NOMO-1 (cell line): ENCODE measurements around the gene VSTM2L.
"Not testable (repeated sequence)": the region's sequence is repeated elsewhere in the genome, so short reads cannot be mapped to it uniquely, and the experiment has no call there.

Experiments used
- DNase-seq, 2 experiments: peaks; one replicate each; lab custom pipeline; 2025; ENCODE audit not compliant: unreplicated experiment in 2 of 2; lab: John Stamatoyannopoulos, UW

Gene VSTM2L, protein sequence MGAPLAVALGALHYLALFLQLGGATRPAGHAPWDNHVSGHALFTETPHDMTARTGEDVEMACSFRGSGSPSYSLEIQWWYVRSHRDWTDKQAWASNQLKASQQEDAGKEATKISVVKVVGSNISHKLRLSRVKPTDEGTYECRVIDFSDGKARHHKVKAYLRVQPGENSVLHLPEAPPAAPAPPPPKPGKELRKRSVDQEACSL

DNA sequence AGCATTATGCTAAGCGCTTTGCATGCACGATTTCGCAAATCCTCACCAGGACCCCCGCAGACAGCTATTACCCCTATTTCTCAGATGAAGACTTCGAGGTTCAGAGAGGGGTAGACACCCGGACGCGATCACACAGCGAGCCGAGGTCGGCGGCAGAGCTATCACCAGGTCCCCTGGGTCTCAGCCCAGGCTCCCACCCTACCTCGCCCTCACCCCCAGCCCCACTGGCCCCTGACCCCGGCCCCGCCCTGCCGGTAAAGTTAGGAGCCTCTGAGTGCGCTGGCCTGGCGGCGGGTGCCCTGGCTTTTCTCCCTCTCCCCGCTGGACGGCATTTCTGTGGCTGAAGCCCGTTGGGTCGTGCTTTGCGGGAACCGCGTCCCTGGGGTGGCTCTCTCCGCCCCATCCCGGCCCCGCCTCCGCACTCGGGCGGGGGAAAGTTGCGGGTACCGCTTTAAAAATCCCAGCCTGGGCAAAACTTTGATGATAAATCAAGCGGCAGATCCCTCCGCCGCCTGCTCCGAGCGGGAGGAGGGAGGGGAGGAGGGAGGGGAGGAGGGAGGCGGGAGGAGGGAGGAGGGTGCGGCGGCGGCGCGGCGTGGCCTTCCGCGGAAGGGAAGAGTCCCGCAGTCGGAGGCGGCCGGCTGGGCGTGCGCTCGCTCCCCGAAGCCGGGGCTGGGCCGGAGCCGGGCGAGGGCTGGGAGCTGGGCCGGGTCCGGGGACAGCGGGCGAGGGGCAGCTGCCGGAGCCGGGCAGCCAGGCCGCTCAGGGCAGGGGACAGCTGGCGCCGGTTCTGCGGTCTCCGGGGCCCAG lies at the start of gene VSTM2L:
VSTM2L (plus strand) TSS at position 624 of the 810 bp plus-strand sequence. CDS start 224 bp downstream, outside the sequence.
- no peak for DNase-seq

DNA sequence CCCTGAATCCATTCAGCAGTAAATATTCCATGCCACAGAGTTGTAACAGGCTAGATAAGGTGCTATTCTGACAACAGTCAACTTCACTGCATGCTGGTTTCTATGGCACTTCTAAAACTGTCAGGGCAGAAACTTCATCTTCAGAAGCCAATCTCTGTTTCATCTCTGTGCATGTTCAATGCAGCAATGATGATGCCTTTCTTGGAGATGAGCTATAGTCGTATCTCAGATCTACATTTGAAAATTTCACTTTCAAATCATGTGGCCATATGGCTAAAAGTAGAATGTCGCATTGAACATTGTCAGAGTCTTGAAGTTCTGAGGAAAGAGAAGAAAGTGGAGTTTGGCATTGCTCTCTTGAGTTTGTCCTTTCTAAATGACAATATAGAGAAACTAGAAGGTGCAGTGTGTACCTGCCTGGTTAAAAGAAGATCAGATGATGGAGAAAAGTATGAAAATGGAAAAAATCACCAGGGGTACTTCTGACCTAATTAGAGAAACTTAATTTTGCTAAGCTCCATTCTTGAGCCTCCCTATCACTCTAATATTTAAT lies 49.0 kb upstream of the VSTM2L start:
- DNase-seq, result no peak

DNA sequence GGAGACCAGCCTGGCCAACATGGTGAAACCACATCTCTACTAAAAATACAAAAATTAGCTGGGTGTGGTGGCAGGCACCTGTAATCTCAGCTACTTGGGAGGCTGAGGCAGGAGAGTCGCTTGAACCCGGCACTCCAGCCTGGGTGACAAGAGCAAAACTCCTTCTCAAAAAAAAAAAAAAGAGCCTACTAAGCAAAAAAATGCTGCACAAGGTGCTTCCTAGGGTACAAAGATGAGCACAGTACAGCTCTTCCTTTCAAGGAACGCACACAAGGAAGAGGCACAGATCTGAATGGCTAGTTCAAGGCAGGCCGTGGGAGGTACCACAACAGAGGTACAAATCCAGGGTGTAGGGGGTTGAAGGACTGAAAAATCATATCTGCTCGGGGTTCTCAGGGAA lies 46.9 kb upstream of the VSTM2L start:
- not testable (repeated sequence) for DNase-seq

DNA sequence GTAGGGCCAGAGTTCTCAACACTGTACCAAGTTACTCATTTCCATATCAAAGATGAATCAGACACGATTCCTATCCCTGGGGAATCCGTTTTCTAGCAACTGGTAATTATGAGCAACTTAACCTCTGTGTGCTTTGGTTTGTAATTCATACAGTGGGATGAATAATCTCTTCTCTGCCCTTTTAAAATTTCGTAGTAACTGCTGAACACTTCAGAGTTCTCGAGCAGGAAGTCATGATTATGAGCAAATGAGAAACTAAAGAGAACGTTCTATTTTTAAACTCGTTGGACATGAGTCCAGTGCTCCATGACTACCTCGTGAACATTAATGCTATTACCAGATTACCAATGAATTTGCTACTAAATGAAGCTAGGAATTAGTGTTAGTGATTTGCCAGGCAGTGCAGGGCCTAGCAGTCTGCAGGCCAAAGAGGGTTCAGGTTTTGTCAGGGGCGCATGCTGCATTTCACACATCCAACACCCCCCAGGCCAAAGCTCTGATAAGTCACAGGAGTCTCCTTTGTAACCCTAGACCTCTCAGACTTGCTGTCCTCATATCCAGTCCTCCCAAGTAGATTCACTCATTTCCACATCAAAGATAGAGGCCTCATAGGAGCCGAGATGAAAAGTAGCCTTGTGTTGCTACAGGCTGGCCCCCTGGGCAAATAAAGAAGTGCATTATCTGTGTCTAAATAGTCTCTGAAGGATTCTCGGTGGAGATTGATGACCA lies 45.8 kb upstream of the VSTM2L start:
- no peak for DNase-seq

DNA sequence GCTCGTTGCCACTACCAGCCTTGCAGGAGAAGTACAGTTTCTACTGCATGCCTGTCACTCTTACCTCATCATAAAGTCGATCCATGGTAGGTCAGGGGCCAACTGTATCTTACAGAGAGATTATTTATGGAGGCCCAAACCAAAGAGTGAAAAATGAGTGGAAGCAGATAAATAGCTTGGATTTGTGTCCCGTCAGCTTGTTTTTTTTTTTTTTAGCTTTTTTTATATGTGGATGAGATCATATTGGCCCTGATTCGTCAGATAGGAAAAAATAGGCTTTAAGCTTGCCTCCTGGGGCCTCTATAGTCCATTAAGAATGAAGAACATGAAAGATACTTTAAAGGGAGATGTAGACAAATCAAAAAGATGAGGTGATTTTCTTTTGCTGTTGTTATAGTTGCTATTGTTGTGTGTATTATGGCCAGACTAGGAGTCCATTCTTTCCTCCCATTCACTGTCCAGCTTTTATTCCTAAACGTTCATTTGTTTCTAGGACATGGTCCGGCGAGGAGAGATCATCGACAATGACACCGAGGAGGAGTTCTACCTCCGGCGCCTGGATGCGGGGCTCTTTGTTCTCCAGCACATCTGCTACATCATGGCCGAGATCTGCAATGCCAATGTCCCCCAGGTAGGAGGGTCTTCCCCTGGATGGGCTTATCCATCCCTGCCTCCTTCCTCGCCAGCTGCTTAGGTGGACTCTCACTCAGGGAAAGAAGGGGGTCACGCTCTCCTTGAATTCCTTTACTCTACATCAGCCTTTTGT lies 43.3 kb upstream of the VSTM2L start:
- no peak for DNase-seq

DNA sequence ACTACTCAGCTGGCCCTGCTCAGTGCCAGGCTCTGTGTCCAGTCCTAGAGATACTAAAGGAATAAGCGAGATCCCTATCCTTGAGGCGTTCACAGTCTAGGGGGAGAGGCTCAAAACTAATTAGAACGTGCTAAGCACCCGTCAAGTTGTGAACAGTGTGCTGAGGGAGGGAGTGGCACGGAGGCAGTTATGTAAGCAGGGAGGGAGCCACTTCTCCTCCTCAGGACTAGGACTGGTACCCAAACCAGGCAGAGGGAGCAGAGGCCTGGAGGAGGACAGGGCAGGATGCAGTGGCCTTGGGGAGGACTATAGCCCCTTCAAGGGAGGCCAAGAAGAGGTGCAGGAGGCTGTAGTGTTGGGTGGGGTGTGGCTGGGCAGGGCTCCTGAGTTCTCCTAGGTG lies 39.6 kb upstream of the VSTM2L start:
- DNase-seq, result no peak

DNA sequence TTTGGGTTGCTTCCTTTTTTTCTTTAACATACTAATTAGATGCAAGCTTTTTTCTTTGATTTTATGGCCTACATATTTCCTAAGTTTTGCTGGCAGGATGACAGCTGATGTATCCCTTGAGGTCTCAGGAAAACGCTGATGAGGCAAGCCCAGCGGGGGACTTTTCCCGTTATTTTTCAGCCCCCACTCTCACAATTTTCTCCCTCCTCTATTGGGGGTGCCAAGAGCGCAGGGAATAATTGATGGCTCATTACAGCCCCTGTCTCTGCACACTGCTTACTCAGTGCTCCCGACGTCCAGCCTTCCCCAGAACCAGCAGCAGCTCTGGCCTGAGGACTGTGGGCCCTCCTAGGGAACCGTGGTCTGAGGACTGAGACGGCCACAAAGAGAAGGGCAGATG lies 38.6 kb upstream of the VSTM2L start:
- DNase-seq, result no peak

DNA sequence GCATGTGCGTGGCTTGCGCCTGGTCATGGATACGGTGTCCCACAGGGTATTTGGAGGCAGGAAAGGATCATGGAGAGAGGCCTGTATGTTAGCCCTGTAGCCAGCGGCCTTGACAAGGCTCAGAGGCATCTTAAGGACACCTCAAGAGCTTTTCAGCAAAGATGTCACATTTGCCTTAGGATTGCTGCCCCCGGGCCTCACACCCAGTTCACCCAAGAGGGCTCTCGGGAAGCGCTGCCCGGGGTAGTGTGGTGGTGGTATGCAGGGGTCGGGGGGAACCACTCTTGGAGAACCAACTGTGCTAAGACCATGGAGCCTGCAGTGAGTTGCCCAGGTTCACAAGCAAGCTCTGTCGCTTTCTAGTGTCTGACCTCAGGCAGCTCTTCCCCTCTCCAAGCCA lies 36.9 kb upstream of the VSTM2L start:
- no peak for DNase-seq

DNA sequence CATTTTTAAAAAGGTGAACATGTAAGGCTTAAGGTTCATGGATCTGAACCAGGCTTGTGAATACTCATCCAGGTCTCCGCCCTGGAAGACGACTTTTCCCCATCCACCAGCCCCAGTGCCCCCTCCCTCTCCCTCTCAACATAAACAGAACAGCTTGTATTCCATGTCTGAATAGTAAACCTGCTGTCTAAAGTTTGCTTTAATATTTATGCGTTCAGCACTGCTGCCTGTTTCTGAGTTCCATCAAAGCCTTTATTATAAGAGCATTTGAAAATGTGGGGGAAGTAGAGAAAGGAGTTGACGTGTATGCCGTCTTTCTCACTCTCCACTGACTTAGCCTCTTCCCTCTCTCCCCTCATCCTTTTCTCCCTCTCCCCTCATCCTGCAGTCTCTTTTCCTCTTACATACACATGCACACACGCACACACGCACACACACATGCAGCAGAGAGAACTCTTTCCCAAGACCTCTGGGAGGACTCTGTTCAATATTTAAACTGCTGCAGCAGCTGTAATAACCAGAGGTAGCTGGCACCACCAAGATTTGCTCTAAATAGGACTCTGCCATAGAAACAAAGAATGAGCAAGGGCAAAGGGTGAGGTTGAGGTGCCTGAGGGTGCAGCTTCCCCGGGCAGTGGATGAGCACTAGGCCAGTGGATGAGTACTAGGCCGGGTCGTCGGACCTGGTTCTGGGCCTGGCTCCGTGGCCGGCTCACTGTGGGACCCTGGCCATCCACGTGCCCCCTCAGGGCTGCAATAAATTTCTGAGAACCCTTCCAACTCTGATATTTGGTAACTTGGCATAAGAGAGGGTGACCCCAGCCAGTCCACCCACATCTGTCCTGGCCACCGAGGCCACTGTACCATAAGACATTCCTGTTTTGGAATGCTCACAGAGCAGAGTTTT lies 35.4 kb upstream of the VSTM2L start:
- DNase-seq, result no peak

DNA sequence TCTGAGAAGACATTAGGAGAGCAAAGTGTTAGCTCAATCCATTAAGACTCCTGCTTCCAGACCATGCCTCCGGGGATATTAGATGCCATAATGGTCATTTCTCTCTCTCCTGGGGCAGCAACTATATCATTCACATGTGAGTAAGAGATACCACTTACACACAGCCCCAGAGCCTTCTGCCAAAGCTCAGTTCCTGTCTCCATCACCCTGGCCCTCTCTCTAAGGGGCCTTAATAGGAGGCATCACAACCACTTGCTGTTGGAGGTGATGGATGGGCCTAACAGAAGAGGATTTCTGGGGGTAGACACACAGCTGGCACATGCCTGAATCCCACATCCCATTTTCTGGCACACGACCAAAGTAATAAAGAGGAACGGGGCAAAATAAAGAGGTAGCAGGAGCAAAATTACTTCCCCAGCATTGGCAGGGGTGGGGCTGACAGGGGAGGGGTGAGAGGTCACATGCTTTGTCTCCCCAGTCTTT lies 34.0 kb upstream of the VSTM2L start:
- no peak for DNase-seq

DNA sequence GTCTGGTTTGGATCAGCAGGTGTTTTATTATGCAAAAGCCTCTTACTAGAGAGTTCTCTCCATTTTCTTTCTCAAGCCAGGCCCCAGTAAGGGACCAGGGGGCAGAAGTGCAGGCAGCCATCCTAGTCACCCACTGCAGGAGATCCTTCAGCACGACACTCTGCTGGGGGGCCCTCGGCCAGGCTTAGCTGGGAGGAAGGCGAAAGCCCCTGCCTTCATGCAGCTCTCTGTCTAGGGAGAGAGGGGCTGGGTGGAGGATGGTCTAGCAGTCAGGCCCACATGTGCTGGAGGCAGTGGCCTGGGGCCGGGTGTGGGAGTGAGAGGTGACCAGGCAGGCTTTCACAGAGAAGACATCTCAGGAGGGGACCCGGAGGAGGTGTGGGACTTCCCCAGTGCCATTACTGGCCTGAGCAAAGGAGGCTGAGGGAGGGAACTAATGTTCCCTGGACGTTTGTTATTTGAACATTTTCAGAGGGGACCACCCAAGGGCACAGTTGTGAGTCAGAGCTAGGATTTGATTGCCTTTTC lies 33.5 kb upstream of the VSTM2L start:
- DNase-seq, result no peak

DNA sequence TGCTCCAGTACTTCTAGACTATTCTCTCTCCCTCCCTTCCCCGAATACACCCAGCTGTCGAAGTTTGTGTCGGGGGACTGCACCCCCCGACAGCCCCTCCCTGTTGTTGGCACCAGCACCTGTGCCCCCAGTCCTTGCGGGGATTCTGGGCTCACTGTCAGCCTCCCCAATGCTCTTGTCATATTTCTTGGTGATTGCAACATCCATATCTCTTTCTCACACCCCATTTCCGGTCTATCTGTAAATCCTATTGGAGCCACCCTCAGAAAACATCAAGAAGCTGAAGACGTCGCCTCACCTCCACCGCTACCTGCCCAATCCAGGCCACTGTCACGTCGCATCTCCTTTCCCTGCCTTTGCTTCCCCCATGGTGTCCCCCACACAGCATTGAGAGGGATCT lies 32.6 kb upstream of the VSTM2L start:
- no peak for DNase-seq

DNA sequence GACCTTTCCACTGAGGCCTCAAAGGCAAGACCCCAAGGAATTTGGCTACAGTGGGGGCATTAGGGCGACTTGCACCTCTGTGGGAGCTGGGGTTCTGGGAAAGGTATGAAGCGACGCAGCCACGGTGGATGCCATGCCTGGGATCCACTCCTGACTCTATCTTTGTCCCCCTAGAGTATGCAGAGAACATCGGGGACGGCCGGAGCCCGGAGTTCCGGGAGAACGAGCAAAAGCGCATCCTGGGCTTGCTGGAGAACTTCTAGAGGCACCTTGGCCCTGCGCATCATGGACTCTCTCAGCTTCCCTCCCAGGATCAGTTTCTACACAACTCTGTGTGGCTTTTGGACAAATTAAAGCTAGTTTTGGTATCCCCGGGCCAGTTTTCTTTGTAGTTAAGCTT lies 31.2 kb upstream of the VSTM2L start:
- DNase-seq, result no peak

DNA sequence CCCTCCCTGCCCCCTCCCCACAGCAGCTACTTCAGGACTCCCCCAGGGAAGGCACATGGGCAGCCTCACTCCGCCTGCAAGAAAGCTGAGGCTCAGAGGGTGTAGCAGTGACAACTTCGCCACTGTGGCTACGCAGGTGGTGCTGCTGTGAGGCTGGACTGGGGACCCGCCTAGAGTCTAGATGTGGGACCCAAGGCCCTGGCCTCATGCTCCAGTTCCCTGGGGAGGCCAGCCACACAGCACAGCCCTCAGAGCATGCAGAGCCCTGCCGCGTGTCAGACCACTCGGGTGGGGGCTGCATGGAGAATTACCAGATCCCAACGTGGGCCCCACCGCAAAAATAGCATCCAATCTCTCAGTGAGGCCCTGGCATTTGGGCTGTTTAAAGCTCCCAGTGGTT lies 30.8 kb upstream of the VSTM2L start:
- no peak for DNase-seq

DNA sequence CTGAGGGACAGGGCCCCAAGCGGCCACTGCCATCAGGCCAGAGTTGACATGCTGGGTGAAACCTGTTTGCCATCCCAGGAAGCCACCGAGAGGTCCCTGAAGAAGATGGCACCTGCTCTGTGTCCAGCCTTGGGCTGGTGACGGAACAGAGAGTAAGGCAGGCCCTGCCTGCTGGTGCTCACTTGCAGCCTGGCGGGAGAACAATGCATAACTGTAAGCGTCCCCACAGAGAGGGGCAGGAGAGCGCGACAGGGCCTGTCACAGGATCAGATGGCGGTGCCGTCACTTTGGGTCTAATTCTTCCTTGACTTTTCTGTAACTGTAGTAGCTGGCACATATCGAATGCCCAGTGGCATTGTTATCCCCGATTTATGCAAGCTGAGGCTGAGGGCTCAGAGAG lies 29.0 kb upstream of the VSTM2L start:
- DNase-seq, result no peak

DNA sequence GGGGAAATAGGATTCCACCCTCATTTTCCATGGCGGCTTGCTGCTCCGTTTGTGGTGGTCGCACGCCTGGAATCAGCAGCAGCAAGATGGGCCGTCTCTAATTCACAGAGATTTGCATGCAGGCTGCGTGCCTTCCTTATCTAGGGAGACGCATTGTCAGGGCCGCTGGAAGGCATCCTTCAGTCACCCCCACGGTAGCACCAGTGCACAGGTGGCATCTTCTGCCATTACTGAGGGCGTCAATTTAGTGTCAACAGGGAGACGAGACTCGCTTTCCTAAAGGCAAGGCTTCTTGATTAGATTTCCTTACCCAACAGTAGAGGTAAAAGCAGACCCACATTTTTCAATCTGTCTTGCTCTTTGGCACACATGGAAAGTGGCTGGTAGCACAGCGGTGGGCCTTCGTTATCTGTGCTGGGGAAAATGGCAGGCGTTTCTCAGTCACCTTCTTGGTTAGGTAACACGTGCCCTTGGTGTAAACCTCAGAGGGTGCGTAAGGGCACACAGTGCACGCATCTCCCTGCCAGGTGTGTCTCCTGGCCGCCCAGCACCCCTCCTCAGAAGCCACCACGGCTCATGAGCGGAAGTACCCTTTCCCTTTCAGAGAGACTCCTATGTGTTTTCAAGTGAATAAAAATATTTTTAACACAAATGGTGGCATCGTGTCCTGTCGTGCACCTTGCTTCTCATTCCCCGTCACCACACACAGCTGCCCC lies 27.3 kb upstream of the VSTM2L start:
- no peak for DNase-seq

DNA sequence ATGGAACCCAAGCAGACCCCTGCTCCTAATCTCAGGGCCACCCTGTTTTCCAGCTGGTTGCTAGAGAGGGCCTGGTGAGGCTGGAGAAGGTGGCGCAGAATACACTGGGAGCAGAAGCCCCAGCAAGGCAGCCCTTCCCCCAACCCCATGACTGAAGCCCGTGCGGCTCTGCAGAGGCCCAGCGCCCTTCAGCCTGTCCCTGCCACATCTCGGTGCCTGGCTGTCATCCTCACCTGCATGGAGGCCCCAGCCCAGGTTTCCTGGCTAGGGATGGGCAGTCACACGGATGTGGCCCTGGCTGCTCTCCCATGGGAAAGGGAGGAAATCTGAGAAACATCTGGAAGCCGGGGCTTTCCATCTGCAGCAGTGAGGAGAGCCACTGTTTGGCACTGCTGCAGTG lies 26.1 kb upstream of the VSTM2L start:
- no peak for DNase-seq

DNA sequence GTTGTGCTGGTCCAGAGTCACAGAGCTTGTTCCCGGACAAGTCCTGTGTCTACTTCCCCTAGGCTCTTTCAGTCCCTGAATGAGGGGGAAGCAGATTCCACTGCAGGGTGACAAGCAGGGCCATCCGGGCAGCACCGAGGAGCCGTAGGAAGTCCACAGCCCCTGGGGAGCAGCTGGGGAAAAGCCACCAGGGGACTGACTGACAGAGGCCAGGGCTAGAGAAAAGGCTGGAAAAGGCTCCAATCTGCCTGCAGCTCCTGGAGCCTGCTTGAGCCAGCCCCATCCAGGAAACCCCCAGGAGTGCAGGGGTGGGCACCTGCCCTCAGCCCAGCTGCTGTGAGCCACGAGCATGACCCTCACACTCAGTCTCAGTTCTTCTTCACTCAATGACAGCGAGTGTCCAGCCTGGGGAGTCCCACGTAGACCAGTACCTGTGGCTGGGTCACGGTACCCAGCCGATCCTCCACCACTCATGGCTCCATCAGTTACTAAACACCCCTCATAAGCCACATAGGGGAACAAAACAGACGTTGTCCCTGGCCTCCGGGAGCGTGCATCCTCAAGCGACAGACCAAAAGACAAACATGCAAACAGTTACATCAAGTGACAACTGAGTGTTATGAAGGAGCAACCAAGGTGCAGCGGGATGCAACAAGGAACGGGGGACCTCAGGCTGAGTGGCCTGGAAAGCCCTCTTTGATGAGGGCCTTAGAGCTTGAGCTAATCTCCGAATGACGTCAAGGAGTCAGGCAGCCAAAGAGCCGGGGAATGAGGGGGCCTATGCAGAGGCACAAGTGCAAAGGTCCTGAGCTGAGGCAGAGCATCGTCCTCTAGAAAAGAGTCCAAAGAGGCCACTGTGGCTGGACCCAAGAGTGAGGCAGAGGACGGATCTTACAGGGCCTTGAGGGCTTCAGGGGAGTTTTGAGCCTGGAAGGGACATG lies 24.8 kb upstream of the VSTM2L start:
- no peak for DNase-seq
